Ovary (tissue), 10 donors: ENCODE data around the gene RPS24. TPM values are rescaled to one million over a fixed set of nuclear protein-coding genes. Genes with fewer than 3 reads are reported as not detected.

Experiments
- DNase-seq, 5 donors: peaks; one replicate each; pipeline ENCODE4 v3.0.0-alpha.2; 2019 to 2020
- H3K27ac ChIP-seq, 2 donors: fragments of 200-600 bp; one replicate each; pipeline versions ENCODE4 v1.5.1 to v1.8.0; 2019 to 2022
- H3K27me3 ChIP-seq: fragments of 200-600 bp; one replicate; pipeline ENCODE4 v1.8.0; 2022
- H3K36me3 ChIP-seq: fragments of 200-600 bp; sonication (generic); one replicate; pipeline ENCODE4 v1.5.1; 2019
- H3K4me1 ChIP-seq: one replicate; pipeline ENCODE4 v1.8.1; 2013; ENCODE audit warnings: mild to moderate bottlenecking, moderate library complexity; ENCODE audit not compliant: insufficient read depth
- H3K4me3 ChIP-seq: fragments of 200-600 bp; sonication (generic); one replicate; pipeline ENCODE4 v1.5.1; 2017
- H3K9me3 ChIP-seq, 2 donors: fragments of 200-600 bp in 1 of 2; sonication (generic) in 1 of 2; one replicate each; pipeline versions ENCODE4 v1.5.1 to v1.8.1; 2013 to 2019; ENCODE audit warnings: mild to moderate bottlenecking in 1 of 2, moderate library complexity in 1 of 2
- EP300 ChIP-seq: sonication (generic); formaldehyde crosslinking; IDR thresholded peaks from one replicate; pipeline ENCODE4 v1.6.1; 2017; ENCODE audit warnings: antibody characterized with exemption
- POLR2A ChIP-seq: fragments of 450-650 bp; IDR thresholded peaks from one replicate; pipeline ENCODE4 v1.6.1; 2017; ENCODE audit warnings: antibody characterized with exemption, mild to moderate bottlenecking, moderate library complexity
- WGBS, 3 donors: extraction: QIAGEN DNeasy Blood & Tissue Kit in 1 of 3; methylation state at CpG; one replicate each; pipeline versions ENCODE4 v1.1.5 to v1.1.7; 2013 to 2017; 5-methylcytosine and 5-hydroxymethylcytosine counted together
- intact Hi-C, 4 donors: fragments of 100-400 bp; cut with DNase I; formaldehyde crosslinking; loops; one replicate each; pipeline versions ENCODE4 v1.11.0 to v1.15.1; 2022 to 2023
- long read RNA-seq, 3 donors: library from polyadenylated mRNA in 2 of 3; unstranded in 2 of 3; transcript quantifications; one replicate each; pipeline ENCODE4 v2.0.0 and lab custom pipeline, GENCODE V29; 2021 to 2026
- polyA plus RNA-seq, 2 donors: library from polyadenylated mRNA; stranded (reverse); fragments of 200-250 nt in 1 of 2; fragments of 350-450 nt in 1 of 2; fragmentation: Illumina TruSeq in 1 of 2; extraction: RNeasy Lipid Tissue Mini Kit (QIAGEN cat#74804) in 1 of 2; gene quantifications; one replicate each; pipeline ENCODE4 v1.2.3, GENCODE V29; 2013 to 2014
- total RNA-seq, 7 donors: library from RNA; depleted of rRNA in 2 of 7; stranded (reverse); fragments of >200 nt in 2 of 7; fragmentation: NEBNext Ultra II Directional in 3 of 7; extraction: Animal tissue kit (Norgen Biotek cat#: 25700) in 3 of 7; gene quantifications; one replicate each; pipeline versions ENCODE4 v1.1.0 to v1.2.4, GENCODE V29; 2016 to 2023
- TF ChIP-seq, protein P1 (sequence below), 3 donors: fragments of 450-650 bp in 2 of 3; fragments of 200-600 bp in 1 of 3; IDR thresholded peaks; one replicate each; pipeline versions ENCODE4 v1.5.1 to v1.8.0; 2016 to 2022; ENCODE audit warnings: antibody characterized with exemption in 3 of 3, mild to moderate bottlenecking in 1 of 3
- donor health status: DM: no; HTN: no; CAD: no; lungs with moderate emphysema.
- donor health status: DM: no; HTN: no; CAD: no.
- donor health status: Bipolar disorder and iron deficiency.
- donor health status: DM: yes; HTN: yes; CAD: no.
- donor health status: DM: no; HTN: no; CAD: no.
- donor health status: DM: yes; HTN: yes; CAD: no.

Gene RPS24
- 1,000 to 10,000 TPM; 2,773 to 6,916 (median 3,304) TPM for total RNA-seq
- 1,000 to 10,000 TPM; 4,283 to 9,785 TPM for polyA plus RNA-seq
- long read RNA-seq, donor 1, transcript RPS24-207 (3 exons, 1,104 nt): major isoform, 6 of 17 reads
- long read RNA-seq, donor 1, partial matches to known transcripts: 3 of 17 reads
- long read RNA-seq, donor 1, other reads (novel, unspliced or antisense): 0 of 17 reads
- long read RNA-seq, donor 2, transcript RPS24-211 (1 exons, 2,146 nt): minor isoform, 333 of 2,105 reads
- long read RNA-seq, donor 2, transcript RPS24-214 (5 exons, 634 nt): minor isoform, 256 of 2,105 reads
- long read RNA-seq, donor 2, transcript RPS24-219 (6 exons, 684 nt): major isoform, 869 of 2,105 reads
- long read RNA-seq, donor 2, transcript RPS24-207 (3 exons, 1,104 nt): minor isoform, 61 of 2,105 reads
- long read RNA-seq, donor 2, partial matches to known transcripts: 258 of 2,105 reads
- long read RNA-seq, donor 2, other reads (novel, unspliced or antisense): 277 of 2,105 reads
- long read RNA-seq, donor 3, transcript RPS24-214 (5 exons, 634 nt): major isoform, 12 of 20 reads
- long read RNA-seq, donor 3, partial matches to known transcripts: 1 of 20 reads
- long read RNA-seq, donor 3, other reads (novel, unspliced or antisense): 2 of 20 reads

DNA sequence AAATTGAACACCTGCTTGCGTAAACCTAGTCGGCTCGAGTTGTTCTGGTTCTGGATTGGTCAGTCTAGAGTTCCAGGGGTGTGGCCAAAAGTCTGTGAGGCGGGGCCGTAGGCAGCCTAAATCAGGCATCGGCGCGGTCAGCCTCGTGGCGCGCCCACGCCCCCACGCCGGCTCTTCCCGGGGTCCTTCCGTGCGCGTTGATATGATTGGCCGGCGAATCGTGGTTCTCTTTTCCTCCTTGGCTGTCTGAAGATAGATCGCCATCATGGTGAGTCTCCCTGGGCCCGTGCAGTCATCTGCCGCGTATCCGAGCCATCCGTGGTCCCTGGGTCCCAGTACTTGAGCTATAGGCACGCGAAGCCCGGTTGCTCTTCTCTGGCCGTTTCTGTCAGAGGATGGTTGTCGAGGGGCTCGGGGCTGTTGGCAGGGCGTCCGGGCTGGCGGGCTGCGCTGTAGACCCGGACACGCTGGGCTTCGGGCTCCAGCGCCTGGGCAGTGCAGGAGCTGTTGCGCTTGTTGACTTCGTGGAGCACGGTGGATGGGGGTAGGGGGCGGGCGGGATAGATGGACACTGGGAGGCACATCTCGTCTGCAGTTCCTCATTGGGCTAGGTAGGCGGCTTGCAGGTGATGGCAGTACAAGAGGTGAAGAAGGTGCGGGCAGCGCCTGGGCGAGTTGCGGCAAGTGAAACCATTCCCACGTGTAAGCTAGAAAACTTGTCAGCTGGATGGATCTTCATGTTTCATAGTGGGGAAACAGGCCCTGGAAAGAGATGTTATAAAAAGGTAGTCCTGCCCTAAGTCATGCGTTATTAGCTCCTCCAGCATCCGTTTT is at the start of gene RPS24:
TSS of gene RPS24 (plus strand) at position 227 of the 834 bp plus-strand sequence. CDS start at position 266, 39 bp downstream.
- Histone ChIP-seq H3K4me1 (peaks cover 9% of the 10 kb centered on the region), H3K4me3 (peak within 1 kb of the TSS; percentile 78), H3K27ac (peak within 1 kb of the TSS; percentile 13 to 46), H3K9me3 (no peaks in the 10 kb centered on the region), H3K36me3 (no peaks in the 10 kb centered on the region), H3K27me3 (no peaks in the 10 kb centered on the region)
- DNase-seq: peak; percentile 92 to 96 (median 95)
- 0 to 1% (median 0%) methylated on average over 55 of the region's 55 CpGs for WGBS, 3 donors
- intact Hi-C loops: no loop called here
- peak; percentile 79 for TF ChIP-seq POLR2A
- TF ChIP-seq, protein P1, sequence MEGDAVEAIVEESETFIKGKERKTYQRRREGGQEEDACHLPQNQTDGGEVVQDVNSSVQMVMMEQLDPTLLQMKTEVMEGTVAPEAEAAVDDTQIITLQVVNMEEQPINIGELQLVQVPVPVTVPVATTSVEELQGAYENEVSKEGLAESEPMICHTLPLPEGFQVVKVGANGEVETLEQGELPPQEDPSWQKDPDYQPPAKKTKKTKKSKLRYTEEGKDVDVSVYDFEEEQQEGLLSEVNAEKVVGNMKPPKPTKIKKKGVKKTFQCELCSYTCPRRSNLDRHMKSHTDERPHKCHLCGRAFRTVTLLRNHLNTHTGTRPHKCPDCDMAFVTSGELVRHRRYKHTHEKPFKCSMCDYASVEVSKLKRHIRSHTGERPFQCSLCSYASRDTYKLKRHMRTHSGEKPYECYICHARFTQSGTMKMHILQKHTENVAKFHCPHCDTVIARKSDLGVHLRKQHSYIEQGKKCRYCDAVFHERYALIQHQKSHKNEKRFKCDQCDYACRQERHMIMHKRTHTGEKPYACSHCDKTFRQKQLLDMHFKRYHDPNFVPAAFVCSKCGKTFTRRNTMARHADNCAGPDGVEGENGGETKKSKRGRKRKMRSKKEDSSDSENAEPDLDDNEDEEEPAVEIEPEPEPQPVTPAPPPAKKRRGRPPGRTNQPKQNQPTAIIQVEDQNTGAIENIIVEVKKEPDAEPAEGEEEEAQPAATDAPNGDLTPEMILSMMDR (IDR thresholded peaks at IDR 0.05): no peak

DNA sequence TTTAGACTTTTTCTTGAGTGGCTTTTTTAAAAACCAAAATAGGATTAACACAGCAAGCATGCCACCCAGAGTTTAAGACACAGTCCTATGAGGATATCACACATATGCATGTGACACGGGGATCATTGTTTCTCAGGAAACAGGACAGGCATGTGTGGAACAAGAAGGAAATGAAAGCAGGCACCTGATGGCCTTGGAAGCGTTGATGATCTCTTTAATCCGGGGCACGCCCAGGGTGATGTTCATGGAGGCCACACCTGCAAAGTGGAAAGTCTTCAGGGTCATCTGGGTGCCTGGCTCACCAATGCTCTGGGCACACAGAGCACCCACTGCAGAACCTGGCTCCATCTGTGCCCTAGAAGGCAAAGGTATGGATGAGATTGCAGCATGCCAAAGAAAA is 48.7 kb upstream of the RPS24 start:
- Histone ChIP-seq H3K36me3 (no peaks in the 10 kb centered on the region), H3K9me3 (no peaks in the 10 kb centered on the region), H3K4me3 (no peak overlapping the region), H3K4me1 (no peaks in the 10 kb centered on the region), H3K27ac (no peak overlapping the region), H3K27me3 (no peaks in the 10 kb centered on the region)
- DNase-seq: no peak
- TF ChIP-seq, protein P1 (IDR thresholded peaks at IDR 0.05): no peak
- TF ChIP-seq POLR2A (no peak), EP300 (no peak)
- intact Hi-C loops: loop anchor here in 1 of 4 donors (2.0 kb wide), 1 partner anchor 62 kb away; no protein-coding TSS in a partner anchor
- WGBS, 3 donors: 85 to 88% (median 86%) methylated on average over 4 of the region's 4 CpGs

DNA sequence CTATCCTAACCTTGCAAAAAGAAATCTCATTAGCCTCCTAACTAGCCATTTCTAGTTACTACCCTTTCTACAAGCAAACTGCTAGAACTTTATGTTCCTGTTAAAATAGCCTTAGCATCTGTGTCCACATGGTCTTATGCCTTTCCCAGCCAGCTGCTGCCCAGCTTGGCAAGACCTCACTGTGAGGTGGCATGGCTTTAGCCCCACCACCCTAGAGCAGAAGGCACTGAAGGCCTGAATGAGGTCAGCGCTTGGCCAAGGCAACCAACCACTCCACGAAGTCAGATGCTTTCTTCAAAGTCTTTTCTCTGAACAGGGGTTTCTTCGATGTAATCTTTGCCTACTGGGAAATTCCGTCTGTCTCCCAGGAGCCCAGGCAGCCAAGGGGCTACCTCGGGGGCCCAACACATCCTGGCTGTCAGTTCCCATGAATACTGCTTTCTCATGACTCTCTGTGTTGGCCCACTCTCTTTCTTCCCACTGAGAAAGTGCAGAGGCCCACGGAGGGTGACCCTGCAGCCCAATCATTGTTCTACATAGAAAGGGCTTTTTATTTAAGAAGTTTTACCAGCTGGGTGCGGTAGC is 45.9 kb upstream of the RPS24 start:
- Histone ChIP-seq H3K4me3 (no peak overlapping the region), H3K27me3 (no peaks in the 10 kb centered on the region), H3K9me3 (no peaks in the 10 kb centered on the region), H3K4me1 (no peaks in the 10 kb centered on the region), H3K36me3 (no peaks in the 10 kb centered on the region), H3K27ac (no peak overlapping the region)
- intact Hi-C loops: no loop called here
- TF ChIP-seq, protein P1 (IDR thresholded peaks at IDR 0.05): no peak
- no peak for TF ChIP-seq POLR2A
- no peak for TF ChIP-seq EP300
- WGBS, 3 donors: 88 to 91% (median 91%) methylated on average over 7 of the region's 7 CpGs
- DNase-seq: no peak
